ENCODE data around the gene IRS2.

Gene IRS2

DNA sequence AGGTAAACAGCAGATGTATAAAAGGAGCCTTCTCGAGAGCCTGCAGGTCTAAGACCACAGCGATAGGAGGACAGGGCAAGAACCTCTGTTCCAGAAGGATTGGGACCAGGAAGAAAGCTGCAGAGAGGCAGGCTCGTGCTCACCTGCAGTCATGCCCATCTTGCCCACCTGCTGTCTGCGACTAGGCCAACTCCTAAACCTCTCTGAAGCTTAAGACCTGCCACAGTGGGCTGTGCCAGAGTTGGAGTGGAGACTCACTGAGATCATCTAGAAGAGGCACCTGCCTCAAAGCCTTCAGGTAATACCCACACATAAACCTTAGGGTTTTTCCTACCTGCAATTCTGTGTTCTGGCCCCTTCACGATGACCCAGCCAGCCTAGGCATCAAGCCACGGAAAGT lies 68.7 kb downstream of the IRS2 start:
- no peak overlapping the region for H3K27ac Mint-ChIP-seq
- H3K4me3 Mint-ChIP-seq = no peak overlapping the region
- peaks cover 0 to 1% of the 10 kb centered on the region in 2 donors for H3K4me1 Mint-ChIP-seq
- DNase-seq = no peak
- no peaks in the 10 kb centered on the region for H3K36me3 Mint-ChIP-seq
- no peak for ATAC-seq (replicated peaks)
- no peaks in the 10 kb centered on the region for H3K9me3 Mint-ChIP-seq
- no peaks in the 10 kb centered on the region for H3K27me3 Mint-ChIP-seq

DNA sequence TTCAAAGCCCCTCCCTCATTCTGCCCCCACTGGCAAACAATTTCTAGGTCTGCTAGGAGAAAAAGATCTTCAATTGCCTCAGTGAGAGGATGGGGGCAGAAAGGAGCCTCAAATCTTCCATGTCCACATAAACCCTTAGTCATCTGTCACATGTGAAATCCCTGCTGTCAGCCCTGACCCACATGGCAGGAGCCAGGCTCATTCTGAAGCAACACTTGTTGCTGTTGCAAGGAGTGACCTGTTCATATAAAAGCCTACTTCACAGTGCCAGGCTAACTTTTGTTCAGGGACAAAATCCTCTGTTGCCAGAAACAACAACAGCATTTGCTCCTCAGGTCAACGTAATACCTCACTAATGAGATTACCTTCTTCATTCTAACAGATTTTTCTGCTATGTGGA lies 70.5 kb downstream of the IRS2 start:
- no peak overlapping the region for H3K4me3 Mint-ChIP-seq
- H3K36me3 Mint-ChIP-seq = no peaks in the 10 kb centered on the region
- H3K27me3 Mint-ChIP-seq = no peaks in the 10 kb centered on the region
- no peaks in the 10 kb centered on the region for H3K9me3 Mint-ChIP-seq
- no peak overlapping the region for H3K27ac Mint-ChIP-seq
- ATAC-seq (replicated peaks) (no peak), DNase-seq (no peak)
- peaks cover 0 to 1% of the 10 kb centered on the region in 2 donors for H3K4me1 Mint-ChIP-seq

DNA sequence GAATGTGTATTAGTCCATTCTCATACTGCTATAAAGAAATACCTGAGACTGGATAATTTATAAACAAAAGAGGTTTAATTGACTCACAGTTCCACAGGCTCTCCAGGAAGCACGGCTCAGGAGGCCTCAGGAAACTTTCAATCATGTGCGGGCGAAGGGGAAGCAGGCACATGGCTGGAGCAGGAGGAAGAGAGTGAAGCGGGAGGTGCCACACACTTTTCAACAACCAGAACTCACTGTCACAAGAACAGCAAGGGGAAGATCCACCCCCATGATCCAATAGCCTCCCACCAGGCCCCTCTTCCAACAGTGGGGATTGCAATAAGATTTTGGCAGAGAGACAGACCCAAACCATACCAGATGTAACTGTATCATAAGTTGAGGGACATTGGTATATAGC lies 72.7 kb downstream of the IRS2 start:
- DNase-seq (no peak), ATAC-seq (replicated peaks) (no peak)
- H3K27me3 Mint-ChIP-seq = no peaks in the 10 kb centered on the region
- no peaks in the 10 kb centered on the region for H3K9me3 Mint-ChIP-seq
- no peak overlapping the region for H3K27ac Mint-ChIP-seq
- H3K36me3 Mint-ChIP-seq = no peaks in the 10 kb centered on the region
- H3K4me1 Mint-ChIP-seq = no peaks in the 10 kb centered on the region
- H3K4me3 Mint-ChIP-seq = no peak overlapping the region

DNA sequence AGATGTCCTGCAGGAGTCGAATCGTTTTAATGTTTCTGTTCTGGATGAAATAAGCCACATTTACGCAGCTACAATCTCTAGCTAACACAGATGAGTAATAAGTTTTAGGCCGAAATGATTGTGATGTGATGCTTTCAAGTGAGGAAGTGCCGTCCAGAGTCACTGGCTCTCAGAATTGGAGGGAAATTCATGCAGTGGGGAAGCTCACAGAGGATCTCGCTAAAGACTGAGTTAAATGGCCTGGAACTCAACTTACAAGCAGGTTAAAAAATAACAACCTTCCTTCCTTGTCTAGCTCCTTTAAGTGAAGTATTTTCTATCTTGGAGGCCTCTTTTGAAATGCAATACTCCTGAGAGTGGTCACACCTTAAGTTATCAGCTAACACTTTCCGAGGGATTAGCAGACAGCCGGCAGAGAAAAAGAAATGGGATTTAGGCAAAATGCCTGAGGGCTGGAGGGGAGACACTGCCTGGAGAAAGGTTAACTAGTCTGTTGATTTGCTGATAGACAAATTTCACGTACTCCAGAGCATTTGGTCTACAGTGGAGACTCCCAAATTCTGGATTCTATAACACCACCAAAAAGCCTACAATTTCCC lies 74.2 kb downstream of the IRS2 start:
- Mint-ChIP-seq H3K9me3 (no peaks in the 10 kb centered on the region), H3K36me3 (no peaks in the 10 kb centered on the region), H3K27ac (no peak overlapping the region), H3K27me3 (peaks cover 1 to 4% of the 10 kb centered on the region in 2 donors), H3K4me3 (no peak overlapping the region), H3K4me1 (peaks cover 0 to 1% of the 10 kb centered on the region in 2 donors)
- no peak for DNase-seq
- ATAC-seq (replicated peaks) = no peak

DNA sequence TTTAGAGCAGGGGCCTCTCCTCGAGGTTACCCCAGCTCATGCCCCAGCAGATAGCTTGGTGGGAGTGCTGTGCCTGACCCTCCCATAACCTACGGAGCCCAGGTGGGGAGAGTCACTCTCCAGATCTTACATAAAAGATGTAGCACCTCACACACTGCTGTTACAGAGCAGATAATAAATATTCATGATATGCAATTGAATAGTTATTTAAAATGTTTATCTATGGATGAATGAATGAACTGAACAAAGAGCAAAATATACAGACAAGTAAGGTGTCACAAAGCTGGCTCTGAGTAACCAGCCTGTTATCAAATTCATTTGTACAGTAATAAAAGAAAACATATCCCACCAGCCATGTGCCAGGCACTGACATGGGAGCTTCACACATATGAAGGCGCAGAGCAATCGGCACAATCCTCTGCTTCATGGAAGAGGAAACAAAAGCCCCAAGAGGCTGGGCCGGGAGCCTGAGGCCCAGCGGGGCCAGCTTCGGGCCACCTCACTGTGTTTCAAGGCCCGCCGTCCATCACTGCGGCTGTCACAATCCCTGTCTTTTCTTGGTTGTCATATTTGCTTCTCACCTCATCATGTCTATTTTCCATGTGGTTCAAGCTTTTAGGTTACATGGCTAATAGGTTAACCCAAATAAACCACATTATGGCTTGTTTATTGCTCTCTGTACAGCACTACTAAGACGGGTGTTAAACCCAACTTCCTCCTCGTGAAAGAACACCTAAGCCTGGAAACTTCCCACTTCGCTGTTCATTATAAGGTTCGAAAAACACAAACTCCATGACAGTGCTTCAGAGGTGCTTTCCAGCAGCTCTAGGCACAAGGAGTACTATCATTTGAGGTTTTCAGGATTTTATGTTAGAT lies 78.4 kb downstream of the IRS2 start:
- DNase-seq (no peak), ATAC-seq (replicated peaks) (no peak)
- Mint-ChIP-seq H3K27me3 (peaks cover 28 to 34% of the 10 kb centered on the region in 2 donors), H3K27ac (no peak overlapping the region), H3K36me3 (peaks cover 0 to 4% of the 10 kb centered on the region in 2 donors), H3K9me3 (no peaks in the 10 kb centered on the region), H3K4me1 (peaks cover 11 to 27% of the 10 kb centered on the region in 2 donors), H3K4me3 (no peak overlapping the region)

DNA sequence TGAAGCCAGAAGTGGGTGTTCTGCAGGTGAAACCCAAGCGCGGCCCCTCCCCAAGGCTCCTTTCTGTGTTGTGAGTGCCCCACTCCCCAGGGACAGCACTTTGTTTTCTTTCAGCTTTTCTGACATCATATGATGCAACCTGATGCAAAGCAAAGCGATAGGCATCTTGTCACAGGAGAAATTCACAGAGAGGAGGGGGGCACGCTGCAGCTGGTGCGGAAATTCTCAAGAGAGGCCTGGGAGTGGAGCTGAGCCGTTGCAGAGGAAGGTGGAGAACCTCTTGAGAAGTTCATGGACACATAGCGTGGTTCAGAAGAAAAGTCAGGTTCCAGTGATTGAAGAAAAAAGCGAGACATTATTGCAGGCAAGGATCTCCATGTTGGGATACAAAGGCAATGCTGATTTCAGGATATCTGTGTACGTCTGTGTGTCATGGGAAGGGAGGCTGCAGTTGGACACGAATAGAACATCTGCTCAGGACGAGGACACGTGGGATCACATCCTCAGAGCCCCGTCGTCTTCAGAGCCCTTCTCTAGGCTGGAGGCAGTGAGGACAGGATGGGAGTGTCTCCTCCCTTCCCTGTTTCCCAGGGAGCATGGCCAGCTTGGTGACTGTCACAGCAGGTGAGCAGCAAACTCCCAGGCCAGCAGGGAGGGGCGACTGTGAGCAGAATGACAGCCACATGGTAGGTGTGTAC lies 79.2 kb downstream of the IRS2 start:
- DNase-seq (no peak), ATAC-seq (replicated peaks) (no peak)
- no peaks in the 10 kb centered on the region for H3K9me3 Mint-ChIP-seq
- peaks cover 0 to 4% of the 10 kb centered on the region in 2 donors for H3K36me3 Mint-ChIP-seq
- peaks cover 11 to 27% of the 10 kb centered on the region in 2 donors for H3K4me1 Mint-ChIP-seq
- no peak overlapping the region for H3K27ac Mint-ChIP-seq
- H3K4me3 Mint-ChIP-seq = no peak overlapping the region
- H3K27me3 Mint-ChIP-seq = peaks cover 28 to 34% of the 10 kb centered on the region in 2 donors

DNA sequence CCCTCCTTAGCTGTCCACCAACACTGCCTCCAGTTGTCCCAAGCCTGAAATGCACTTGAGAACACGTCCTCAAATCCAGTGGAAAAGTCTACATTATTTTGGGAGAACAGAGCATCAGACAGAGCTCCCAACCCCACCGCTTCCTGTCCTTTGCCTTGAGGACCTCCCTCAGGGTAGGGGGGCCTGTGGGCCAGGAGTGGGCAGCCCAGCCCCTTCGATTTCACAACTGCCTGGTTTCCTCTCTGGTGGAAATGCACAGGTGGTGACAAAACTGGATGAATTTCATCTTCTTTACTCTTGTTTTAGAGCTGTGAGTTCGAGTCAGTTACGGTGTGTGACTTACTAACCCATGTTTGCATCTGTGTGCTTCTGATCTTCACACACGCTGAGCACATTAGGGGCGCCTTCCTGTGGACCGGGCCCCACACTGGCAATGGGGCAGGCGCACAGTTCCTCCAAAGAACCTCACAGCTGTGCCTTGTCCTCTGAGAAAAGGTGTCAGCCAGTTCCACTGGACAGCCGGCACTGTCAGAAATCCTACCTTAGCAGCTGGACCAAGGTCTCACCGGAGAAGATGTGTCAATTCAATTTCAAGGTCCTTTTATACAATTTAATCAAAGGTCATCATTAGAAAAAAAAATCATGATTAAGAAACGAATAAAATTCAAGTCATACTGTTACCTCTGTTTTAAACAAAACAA lies 80.2 kb downstream of the IRS2 start:
- Mint-ChIP-seq H3K9me3 (no peaks in the 10 kb centered on the region), H3K4me3 (no peak overlapping the region)

DNA sequence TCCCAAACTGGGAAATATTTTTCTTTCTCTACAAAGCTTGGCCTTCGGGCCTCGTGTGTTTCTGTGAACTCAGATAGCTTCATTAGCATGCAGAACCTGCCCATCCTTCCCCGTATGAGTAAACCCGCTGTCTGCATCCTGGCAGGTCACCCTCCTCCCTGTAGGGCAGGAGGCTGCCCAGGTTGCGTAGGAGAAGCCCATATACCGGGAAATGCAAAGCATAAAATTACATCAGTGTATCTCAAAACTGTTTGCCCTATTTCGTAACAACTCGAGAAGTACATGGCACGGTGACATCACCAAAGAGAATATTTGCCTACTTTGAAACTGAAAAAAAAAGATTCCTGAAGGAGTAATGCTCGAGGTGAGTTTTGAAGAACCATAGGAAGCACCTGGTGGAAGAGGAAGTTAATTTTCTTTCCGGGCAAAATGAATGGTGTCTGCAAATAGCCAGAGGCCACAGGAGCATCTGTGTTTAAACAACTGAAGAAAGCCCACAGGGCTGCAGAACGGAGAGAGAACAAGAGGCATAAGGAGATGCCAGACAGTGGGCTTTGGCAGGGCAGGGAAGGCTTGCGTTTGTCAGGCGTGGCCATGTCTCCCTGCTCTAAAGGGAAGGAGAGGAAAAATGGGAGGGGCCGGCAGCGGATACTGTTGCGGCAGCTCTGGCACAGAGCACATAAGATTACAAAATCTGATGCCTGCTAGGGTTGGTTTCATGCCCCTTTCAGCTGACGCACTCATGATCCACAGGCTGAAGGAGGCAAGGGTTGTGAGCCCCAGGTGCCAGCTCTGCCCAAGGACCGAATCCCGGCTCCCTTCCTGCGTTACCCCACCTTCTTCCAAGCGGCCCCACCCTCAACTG lies 81.4 kb downstream of the IRS2 start:
- peaks cover 18 to 34% of the 10 kb centered on the region in 2 donors for H3K4me1 Mint-ChIP-seq
- H3K27me3 Mint-ChIP-seq = peaks cover 32 to 34% of the 10 kb centered on the region in 2 donors
- H3K4me3 Mint-ChIP-seq = no peak overlapping the region
- peak overlapping the region; percentile 14 for H3K27ac Mint-ChIP-seq
- H3K9me3 Mint-ChIP-seq = no peaks in the 10 kb centered on the region
- DNase-seq (no peak), ATAC-seq (replicated peaks) (peak in 1 of 2 donors; percentile 29)
- peaks cover 0 to 4% of the 10 kb centered on the region in 2 donors for H3K36me3 Mint-ChIP-seq

More for the DNA sequence above, 80.2 kb downstream of the IRS2 start:
- peaks cover 30 to 34% of the 10 kb centered on the region in 2 donors for H3K27me3 Mint-ChIP-seq
- H3K36me3 Mint-ChIP-seq = peaks cover 0 to 4% of the 10 kb centered on the region in 2 donors
- DNase-seq = no peak
- ATAC-seq (replicated peaks) = no peak
- H3K27ac Mint-ChIP-seq = no peak overlapping the region
- peaks cover 11 to 27% of the 10 kb centered on the region in 2 donors for H3K4me1 Mint-ChIP-seq

DNA sequence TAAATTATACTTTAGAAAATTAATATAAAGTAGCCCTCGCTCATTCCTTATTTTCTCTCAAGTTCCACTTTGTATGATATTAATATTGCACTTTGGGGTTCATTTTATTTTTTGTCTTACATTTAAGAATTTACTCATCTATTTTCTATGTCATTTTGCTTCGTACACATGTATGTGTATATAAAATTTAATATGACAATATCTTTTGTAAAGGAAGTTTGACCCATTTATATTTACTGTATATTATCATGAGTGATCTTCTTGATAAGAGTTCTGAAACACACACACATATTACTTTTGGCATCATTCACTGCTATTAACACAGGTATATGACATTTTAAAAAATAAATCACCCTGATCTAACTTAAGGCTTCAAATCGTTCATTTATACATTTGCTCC lies 83.1 kb downstream of the IRS2 start:
- peaks cover 0 to 4% of the 10 kb centered on the region in 2 donors for H3K36me3 Mint-ChIP-seq
- ATAC-seq (replicated peaks) (no peak), DNase-seq (no peak)
- no peaks in the 10 kb centered on the region for H3K9me3 Mint-ChIP-seq
- peaks cover 18 to 36% of the 10 kb centered on the region in 2 donors for H3K4me1 Mint-ChIP-seq
- no peak overlapping the region for H3K4me3 Mint-ChIP-seq
- H3K27ac Mint-ChIP-seq = no peak overlapping the region
- H3K27me3 Mint-ChIP-seq = peaks cover 32 to 34% of the 10 kb centered on the region in 2 donors

All from stimulated activated naive B cell treated with anti-CD40 and anti-IgM and Interleukin-4, amounts not matched to agents 10 μg/mL and 1 μg/mL and 100 μg/mL, for 72 hours (primary cell).